Endothelial cell (in vitro differentiated cells): ENCODE data around the gene OGFOD2. TPM values are rescaled to one million over a fixed set of nuclear protein-coding genes. Genes with fewer than 3 reads are reported as not detected.

ENCODE experiments used
- DNase-seq: peaks from one replicate; pipeline ENCODE4 v3.0.0; 2021; ENCODE audit warnings: low spot score
- H3K27ac Mint-ChIP-seq: one replicate; pipeline ENCODE4 v1.8.0; 2021; ENCODE audit warnings: mixed read lengths, inconsistent platforms; ENCODE audit not compliant: unreplicated experiment
- H3K27me3 Mint-ChIP-seq: one replicate; pipeline ENCODE4 v1.8.0; 2021; ENCODE audit warnings: mild to moderate bottlenecking, moderate library complexity, mixed read lengths, inconsistent platforms; ENCODE audit not compliant: unreplicated experiment
- H3K36me3 Mint-ChIP-seq: one replicate; pipeline ENCODE4 v1.8.0; 2021; ENCODE audit warnings: mild to moderate bottlenecking, low read depth, mixed read lengths, inconsistent platforms; ENCODE audit not compliant: unreplicated experiment
- H3K4me1 Mint-ChIP-seq: one replicate; pipeline ENCODE4 v1.8.0; 2021; ENCODE audit warnings: mild to moderate bottlenecking, mixed read lengths, inconsistent platforms; ENCODE audit not compliant: unreplicated experiment
- H3K4me3 Mint-ChIP-seq: one replicate; pipeline ENCODE4 v1.8.0; 2021; ENCODE audit warnings: mild to moderate bottlenecking, mixed read lengths, inconsistent platforms; ENCODE audit not compliant: unreplicated experiment
- H3K9me3 Mint-ChIP-seq: one replicate; pipeline ENCODE4 v1.8.0; 2021; ENCODE audit warnings: mixed read lengths, inconsistent platforms; ENCODE audit not compliant: unreplicated experiment
- CTCF ChIP-seq: fragments of 200-600 bp; sonication (generic); IDR thresholded peaks from one replicate; pipeline ENCODE4 v1.5.0; 2021; ENCODE audit warnings: antibody characterized with exemption; ENCODE audit not compliant: unreplicated experiment
- total RNA-seq: library from RNA; stranded (reverse); fragmentation: NEBNext Ultra II Directional; extraction: Animal tissue kit (Norgen Biotek cat#: 25700); gene quantifications from one replicate; pipeline ENCODE4 v1.2.1, GENCODE V29; 2021; ENCODE audit not compliant: unreplicated experiment

The OGFOD2 gene
- total RNA-seq, 1 donor from 2014 or later: 10.4 TPM

GRCh38 chr12:122929812-122930211 is 45.2 kb upstream of the OGFOD2 start:
- TF ChIP-seq CTCF: no peak
- H3K27ac Mint-ChIP-seq: no peak overlapping the region
- no peaks in the 10 kb centered on the region for H3K27me3 Mint-ChIP-seq
- H3K4me1 Mint-ChIP-seq: no peaks in the 10 kb centered on the region
- H3K4me3 Mint-ChIP-seq: no peak overlapping the region
- DNase-seq: no peak
- H3K36me3 Mint-ChIP-seq: no peaks in the 10 kb centered on the region
- H3K9me3 Mint-ChIP-seq: no peaks in the 10 kb centered on the region

- no peaks in the 10 kb centered on the region for H3K36me3 Mint-ChIP-seq
- no peaks in the 10 kb centered on the region for H3K4me1 Mint-ChIP-seq
- no peaks in the 10 kb centered on the region for H3K9me3 Mint-ChIP-seq
- no peak for DNase-seq
- no peak for TF ChIP-seq CTCF
- no peak overlapping the region for H3K4me3 Mint-ChIP-seq
- H3K27me3 Mint-ChIP-seq: no peaks in the 10 kb centered on the region
- no peak overlapping the region for H3K27ac Mint-ChIP-seq
Observed at GRCh38 chr12:122932207-122932606, 42.8 kb upstream of the OGFOD2 start.

GRCh38 chr12:122934722-122935121 is 40.3 kb upstream of the OGFOD2 start:
- Mint-ChIP-seq H3K4me1 (no peaks in the 10 kb centered on the region), H3K36me3 (no peaks in the 10 kb centered on the region), H3K4me3 (no peak overlapping the region), H3K27me3 (no peaks in the 10 kb centered on the region), H3K27ac (no peak overlapping the region), H3K9me3 (no peaks in the 10 kb centered on the region)
- TF ChIP-seq CTCF: no peak
- no peak for DNase-seq

GRCh38 chr12:122935318-122935717 is 39.7 kb upstream of the OGFOD2 start:
- H3K36me3 Mint-ChIP-seq: peaks cover 1% of the 10 kb centered on the region
- no peak overlapping the region for H3K4me3 Mint-ChIP-seq
- no peaks in the 10 kb centered on the region for H3K4me1 Mint-ChIP-seq
- H3K27me3 Mint-ChIP-seq: no peaks in the 10 kb centered on the region
- H3K9me3 Mint-ChIP-seq: no peaks in the 10 kb centered on the region
- H3K27ac Mint-ChIP-seq: no peak overlapping the region
- DNase-seq: no peak
- no peak for TF ChIP-seq CTCF

- no peak for TF ChIP-seq CTCF
- Mint-ChIP-seq H3K27ac (no peak overlapping the region), H3K27me3 (no peaks in the 10 kb centered on the region), H3K4me1 (no peaks in the 10 kb centered on the region), H3K36me3 (peaks cover 4% of the 10 kb centered on the region), H3K9me3 (no peaks in the 10 kb centered on the region), H3K4me3 (no peak overlapping the region)
- DNase-seq: no peak
Observed at GRCh38 chr12:122937622-122938091, 37.4 kb upstream of the OGFOD2 start.
